MG63 (cell line): ENCODE data around the gene FES. TPM values are rescaled to one million over a fixed set of nuclear protein-coding genes. Genes with fewer than 3 reads are reported as not detected.
"Not testable (repeated sequence)": the region's sequence is repeated elsewhere in the genome, so short reads cannot be mapped to it uniquely, and the experiment has no call there.

Experiments
- DNase-seq: peaks from one replicate; pipeline ENCODE4 v3.0.0-alpha.2; 2020
- H3K27me3 ChIP-seq: fragments of 250-450 bp; sonication (Bioruptor Pico); 2 replicates; pipeline ENCODE4 v1.5.1; 2020; ENCODE audit warnings: mild to moderate bottlenecking, moderate library complexity
- H3K36me3 ChIP-seq: fragments of 250-450 bp; sonication (Bioruptor Pico); 2 replicates; pipeline ENCODE4 v1.5.1; 2020; ENCODE audit warnings: mild to moderate bottlenecking, moderate library complexity
- H3K4me3 ChIP-seq: fragments of 250-450 bp; sonication (Bioruptor Pico); 2 replicates; pipeline ENCODE4 v1.5.1; 2020; ENCODE audit warnings: mild to moderate bottlenecking, moderate library complexity
- H3K9me3 ChIP-seq: fragments of 250-450 bp; sonication (Bioruptor Pico); 2 replicates; pipeline ENCODE4 v1.5.1; 2020; ENCODE audit warnings: mild to moderate bottlenecking, moderate library complexity
- total RNA-seq: library from RNA; depleted of rRNA; stranded (reverse); fragments of >200 nt; shearing (Covaris generic); gene quantifications from 2 replicates; pipeline ENCODE4 v1.2.3, GENCODE V29; 2014; ENCODE audit warnings: low replicate concordance

The FES gene
- total RNA-seq, 1 experiment from 2014 or later: 13.7 TPM

GRCh38 chr15:90909449-90909848 is 25.1 kb downstream of the FES start:
- H3K4me3 ChIP-seq, H3K27me3 ChIP-seq, H3K9me3 ChIP-seq, DNase-seq: not testable (repeated sequence)
- peaks cover 59% of the 10 kb centered on the region for H3K36me3 ChIP-seq

DNA sequence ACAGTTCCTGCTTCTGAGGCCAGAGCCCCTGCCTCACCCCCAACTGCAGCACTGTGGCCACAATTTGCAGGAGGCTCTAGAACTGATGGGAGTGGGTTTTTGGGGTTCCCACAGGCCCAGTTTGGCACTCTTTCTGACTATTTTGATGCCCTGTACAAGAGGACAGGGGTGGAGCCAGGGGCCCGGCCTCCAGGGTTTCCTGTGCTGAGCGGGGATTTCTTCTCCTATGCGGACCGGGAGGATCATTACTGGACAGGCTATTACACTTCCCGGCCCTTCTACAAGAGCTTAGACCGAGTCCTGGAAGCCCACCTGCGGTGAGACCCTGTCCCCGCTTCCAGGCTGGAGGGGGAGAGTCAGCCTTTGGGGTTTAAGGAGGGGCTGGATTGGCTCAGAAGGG is 25.7 kb downstream of the FES start:
- DNase-seq: no peak
- no peaks in the 10 kb centered on the region for H3K9me3 ChIP-seq
- peaks cover 55% of the 10 kb centered on the region for H3K36me3 ChIP-seq
- H3K27me3 ChIP-seq: no peaks in the 10 kb centered on the region
- no peak overlapping the region for H3K4me3 ChIP-seq

DNA sequence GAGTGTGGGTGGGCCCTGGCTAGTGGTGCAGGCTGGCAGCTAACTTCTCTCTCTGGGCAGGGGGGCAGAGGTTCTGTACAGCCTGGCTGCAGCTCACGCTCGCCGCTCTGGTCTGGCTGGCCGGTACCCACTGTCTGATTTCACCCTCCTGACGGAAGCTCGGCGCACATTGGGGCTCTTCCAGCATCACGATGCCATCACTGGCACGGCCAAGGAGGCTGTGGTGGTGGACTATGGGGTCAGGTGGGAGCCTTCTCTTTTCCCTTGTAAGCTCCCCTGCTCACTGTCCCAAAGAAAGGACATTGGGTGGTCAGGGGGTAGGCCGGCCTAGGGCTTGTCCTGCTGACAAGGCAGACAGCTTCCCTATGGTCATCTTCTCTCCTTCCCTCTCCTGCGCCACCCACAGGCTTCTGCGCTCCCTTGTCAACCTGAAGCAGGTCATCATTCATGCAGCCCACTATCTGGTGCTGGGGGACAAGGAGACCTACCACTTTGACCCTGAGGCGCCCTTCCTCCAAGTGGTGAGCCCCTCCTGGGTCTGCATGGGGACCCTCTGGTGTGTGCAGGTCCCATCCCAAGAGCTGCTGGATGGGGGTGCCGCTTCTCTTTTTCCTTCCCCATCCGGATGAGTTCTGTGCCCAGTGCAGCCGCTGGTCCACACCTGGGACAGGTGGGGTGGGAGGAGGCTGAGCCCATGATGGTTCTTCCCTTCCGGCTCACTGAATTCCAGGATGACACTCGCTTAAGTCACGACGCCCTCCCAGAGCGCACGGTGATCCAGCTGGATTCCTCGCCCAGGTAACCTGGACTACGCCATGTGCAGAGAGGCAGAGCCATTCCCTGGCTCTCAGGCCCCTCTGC is 26.4 kb downstream of the FES start:
- Histone ChIP-seq H3K4me3 (no peak overlapping the region), H3K9me3 (no peaks in the 10 kb centered on the region), H3K36me3 (peaks cover 53% of the 10 kb centered on the region), H3K27me3 (no peaks in the 10 kb centered on the region)
- no peak for DNase-seq

DNA sequence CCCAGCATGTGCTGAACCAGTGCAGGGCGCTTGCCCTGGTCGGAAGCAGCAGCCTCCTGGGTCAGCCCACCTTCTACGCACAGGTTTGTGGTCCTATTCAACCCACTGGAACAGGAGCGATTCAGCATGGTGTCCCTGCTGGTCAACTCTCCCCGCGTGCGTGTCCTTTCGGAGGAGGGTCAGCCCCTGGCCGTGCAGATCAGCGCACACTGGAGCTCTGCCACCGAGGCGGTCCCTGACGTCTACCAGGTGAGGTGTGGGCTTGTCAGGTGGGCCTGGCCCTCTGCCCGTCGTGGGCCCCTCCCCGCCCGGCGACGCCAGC is 27.0 kb downstream of the FES start:
- Histone ChIP-seq H3K36me3 (peaks cover 52% of the 10 kb centered on the region), H3K9me3 (no peaks in the 10 kb centered on the region), H3K27me3 (no peaks in the 10 kb centered on the region), H3K4me3 (no peak overlapping the region)
- no peak for DNase-seq

DNA sequence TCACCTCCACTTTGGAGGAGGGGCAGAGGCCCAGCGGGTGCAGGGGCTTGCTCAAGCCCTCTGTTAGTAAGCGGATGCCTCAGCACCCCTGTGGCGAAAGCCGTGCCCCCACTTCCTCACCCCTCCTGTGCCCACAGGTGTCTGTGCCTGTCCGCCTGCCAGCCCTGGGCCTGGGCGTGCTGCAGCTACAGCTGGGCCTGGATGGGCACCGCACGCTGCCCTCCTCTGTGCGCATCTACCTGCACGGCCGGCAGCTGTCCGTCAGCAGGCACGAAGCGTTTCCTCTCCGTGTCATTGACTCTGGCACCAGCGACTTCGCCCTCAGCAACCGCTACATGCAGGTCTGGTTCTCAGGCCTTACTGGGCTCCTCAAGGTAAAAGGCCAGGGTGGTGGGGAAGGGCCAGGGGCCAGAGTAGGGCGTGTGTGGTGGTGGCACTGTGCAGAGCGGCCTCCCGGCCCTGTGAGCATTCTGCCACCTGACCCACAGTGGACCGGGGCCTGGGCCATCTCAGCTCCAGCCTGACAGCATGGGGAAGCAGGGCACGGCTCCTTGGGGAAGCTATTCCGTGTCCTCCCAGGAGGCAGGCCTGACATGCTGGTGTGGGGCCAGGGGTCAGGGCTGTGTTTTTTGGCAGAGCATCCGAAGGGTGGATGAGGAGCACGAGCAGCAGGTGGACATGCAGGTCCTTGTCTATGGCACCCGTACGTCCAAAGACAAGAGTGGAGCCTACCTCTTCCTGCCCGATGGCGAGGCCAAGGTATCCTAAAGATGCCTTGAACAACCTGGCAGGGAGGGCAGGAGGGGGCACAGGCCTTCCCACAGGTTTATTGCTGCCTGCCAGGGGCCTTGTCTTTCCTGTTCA is 27.8 kb downstream of the FES start:
- no peak for DNase-seq
- no peaks in the 10 kb centered on the region for H3K27me3 ChIP-seq
- no peaks in the 10 kb centered on the region for H3K9me3 ChIP-seq
- peaks cover 44% of the 10 kb centered on the region for H3K36me3 ChIP-seq
- no peak overlapping the region for H3K4me3 ChIP-seq

GRCh38 chr15:90912770-90913075 is 28.4 kb downstream of the FES start:
- Histone ChIP-seq H3K27me3 (no peaks in the 10 kb centered on the region), H3K9me3 (no peaks in the 10 kb centered on the region), H3K4me3 (no peak overlapping the region), H3K36me3 (peaks cover 38% of the 10 kb centered on the region)
- no peak for DNase-seq

DNA sequence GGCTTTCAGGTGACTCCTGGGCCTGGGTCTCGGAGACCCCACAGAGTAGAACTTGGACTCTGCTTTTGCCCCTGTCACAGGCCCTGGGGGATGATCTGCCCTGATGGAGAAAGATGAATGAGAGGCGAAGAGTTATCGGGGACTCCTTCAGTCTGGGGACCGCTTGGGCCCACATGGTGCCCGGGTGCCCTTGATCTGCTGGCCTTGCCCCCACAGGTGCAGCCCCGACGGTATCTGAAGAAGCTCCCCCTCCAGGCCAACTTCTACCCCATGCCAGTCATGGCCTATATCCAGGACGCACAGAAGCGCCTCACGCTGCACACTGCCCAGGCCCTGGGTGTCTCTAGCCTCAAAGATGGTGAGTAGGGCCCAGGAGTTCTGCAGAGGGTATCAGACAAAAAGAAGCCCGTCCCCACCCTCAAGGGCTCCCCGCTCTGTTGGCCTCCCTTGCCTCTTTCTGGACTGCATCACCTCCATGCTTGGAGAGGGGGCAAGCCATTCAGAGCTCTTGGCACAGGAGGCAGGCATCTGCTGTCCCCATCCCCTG is 29.2 kb downstream of the FES start:
- no peak for DNase-seq
- no peaks in the 10 kb centered on the region for H3K27me3 ChIP-seq
- H3K4me3 ChIP-seq: no peak overlapping the region
- no peaks in the 10 kb centered on the region for H3K9me3 ChIP-seq
- H3K36me3 ChIP-seq: peaks cover 42% of the 10 kb centered on the region

DNA sequence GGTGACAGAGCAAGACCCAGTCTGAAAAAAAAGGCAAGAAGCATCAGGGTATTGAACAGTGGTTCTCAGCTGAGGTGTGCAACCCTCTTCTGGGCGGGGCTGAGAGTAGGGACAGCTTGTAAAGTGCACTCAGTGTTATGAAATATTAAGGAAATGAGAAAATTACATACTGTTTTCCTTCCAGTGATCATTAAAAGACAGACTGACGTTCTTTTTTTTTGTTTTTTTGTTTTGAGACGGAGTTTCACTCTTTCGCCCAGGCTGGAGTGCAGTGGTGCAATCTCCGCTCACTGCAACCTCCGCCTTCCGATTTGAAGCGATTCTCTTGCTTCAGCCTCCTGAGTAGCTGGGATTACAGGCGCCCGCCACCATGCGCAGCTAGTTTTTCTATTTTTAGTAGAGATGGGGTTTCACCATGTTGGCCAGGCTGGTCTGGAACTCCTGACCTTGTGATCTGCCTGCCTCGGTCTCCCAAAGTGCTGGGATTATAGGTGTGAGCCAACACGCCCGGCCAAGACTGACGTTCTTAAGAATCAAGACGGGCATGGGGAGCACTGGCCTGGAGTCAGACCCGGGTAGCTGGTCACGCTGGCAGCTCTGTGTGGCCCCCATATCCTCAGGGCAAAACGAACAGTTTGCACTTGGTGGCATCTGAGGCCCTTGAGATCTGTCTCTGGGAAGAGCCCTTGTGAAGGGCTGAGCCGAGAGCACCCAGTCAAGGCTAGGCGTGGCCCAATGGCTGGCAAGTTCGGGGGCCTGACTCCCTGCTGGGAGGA is 30.2 kb downstream of the FES start:
- H3K9me3 ChIP-seq: no peaks in the 10 kb centered on the region
- H3K36me3 ChIP-seq: peaks cover 51% of the 10 kb centered on the region
- DNase-seq: no peak
- no peaks in the 10 kb centered on the region for H3K27me3 ChIP-seq
- no peak overlapping the region for H3K4me3 ChIP-seq

DNA sequence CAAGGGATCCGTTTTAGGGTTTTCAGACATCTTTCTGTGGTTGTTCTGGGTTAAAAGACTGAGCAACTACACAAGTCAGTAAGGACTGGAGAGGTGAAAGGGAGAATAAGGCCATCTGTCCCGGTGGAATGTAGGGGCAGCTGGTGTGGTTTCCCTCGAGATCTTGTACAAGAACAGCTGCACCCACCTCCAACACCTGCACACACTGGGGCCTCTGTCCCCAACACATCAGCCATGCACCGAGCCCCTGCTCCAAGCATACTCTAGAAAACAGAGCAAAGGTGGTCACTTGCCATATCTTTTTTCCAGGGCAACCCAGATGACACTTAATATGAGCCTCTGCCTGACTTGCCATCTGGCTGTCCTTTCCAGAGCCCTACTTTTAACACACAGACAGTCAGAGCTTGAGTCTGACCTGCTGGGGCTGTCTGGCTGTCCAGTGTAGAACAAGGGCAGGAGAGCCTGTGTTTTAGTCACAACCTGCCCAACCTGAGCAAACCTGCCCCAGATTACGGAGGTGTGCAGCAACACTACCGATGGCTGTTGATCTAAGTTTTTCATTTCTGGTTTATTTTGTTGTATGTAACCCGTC is 31.0 kb downstream of the FES start:
- Histone ChIP-seq H3K27me3 (no peaks in the 10 kb centered on the region), H3K4me3 (no peak overlapping the region), H3K9me3 (no peaks in the 10 kb centered on the region), H3K36me3 (peaks cover 50% of the 10 kb centered on the region)
- no peak for DNase-seq

DNA sequence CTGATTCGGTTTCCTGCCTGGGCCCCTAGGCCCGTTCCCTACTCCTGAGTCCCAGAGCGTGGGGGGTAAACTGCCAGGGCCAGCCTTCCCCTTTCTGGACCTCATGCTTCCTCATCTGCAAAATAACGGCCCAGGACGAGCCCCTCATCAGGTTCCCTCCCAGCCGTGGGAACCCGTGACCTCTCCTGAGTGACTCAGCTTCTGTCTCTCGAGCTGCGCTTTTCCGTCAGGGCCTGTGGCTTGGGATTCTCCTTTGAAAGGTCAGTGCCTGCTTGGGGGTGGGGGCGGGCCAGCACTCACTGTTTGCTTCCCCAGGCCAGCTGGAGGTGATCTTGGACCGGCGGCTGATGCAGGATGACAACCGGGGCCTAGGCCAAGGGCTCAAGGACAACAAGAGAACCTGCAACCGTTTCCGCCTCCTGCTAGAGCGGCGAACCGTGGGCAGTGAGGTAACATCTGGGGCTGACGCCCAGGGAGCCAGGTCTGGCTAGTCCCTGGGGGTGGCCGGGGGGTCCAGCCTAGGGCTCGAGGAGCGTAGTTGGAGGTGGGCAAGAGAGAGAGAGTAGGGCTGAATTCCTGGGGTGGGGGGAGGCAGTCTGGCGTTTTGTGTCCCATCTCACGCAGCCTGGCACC is 31.6 kb downstream of the FES start:
- peaks cover 47% of the 10 kb centered on the region for H3K36me3 ChIP-seq
- DNase-seq: no peak
- H3K9me3 ChIP-seq: no peaks in the 10 kb centered on the region

DNA sequence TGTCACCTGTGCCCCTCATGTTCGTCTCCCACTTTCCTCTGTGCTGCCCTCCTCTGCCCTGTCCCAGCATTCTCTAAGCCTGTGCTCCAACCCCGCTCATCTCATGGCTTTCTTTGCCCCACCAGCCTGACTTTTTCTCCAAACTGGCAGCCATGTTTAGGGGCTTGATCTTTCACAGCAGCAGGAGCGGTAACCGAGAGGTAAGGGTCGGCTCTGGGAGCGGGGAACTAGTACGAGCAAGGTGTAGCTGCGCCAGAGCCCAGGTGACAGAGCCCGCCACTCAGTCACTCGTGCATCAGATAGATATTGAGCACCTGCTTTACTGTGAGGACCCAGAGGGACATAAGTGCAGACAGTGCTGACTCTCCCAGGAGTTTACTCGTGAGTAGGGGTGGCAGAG is 32.2 kb downstream of the FES start:
- Histone ChIP-seq H3K9me3 (no peaks in the 10 kb centered on the region), H3K27me3 (no peaks in the 10 kb centered on the region), H3K4me3 (no peak overlapping the region), H3K36me3 (peaks cover 48% of the 10 kb centered on the region)
- DNase-seq: no peak

More for the DNA sequence above, 31.6 kb downstream of the FES start:
- no peak overlapping the region for H3K4me3 ChIP-seq
- H3K27me3 ChIP-seq: no peaks in the 10 kb centered on the region

DNA sequence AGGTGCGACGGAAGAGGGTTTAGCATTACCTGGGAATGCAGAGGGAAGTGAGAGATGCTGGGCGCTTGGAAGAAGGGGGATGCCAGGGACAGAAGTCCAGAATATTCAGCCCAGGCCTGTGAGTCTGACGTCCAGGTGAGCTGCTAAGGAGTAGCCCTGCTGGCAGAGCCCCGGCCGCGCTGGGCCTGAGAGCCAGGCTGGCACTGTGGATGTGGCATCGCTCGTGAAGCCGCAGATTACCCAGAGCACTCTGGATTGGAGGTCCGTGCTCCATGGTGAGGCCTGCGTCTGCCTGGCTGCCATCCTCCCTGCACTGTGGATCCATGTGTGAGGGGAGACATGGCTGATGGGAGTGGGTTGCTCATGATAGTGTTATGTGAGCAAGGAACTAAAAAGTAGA is 33.3 kb downstream of the FES start:
- no peaks in the 10 kb centered on the region for H3K27me3 ChIP-seq
- no peaks in the 10 kb centered on the region for H3K9me3 ChIP-seq
- no peak for DNase-seq
- peaks cover 43% of the 10 kb centered on the region for H3K36me3 ChIP-seq
- no peak overlapping the region for H3K4me3 ChIP-seq

DNA sequence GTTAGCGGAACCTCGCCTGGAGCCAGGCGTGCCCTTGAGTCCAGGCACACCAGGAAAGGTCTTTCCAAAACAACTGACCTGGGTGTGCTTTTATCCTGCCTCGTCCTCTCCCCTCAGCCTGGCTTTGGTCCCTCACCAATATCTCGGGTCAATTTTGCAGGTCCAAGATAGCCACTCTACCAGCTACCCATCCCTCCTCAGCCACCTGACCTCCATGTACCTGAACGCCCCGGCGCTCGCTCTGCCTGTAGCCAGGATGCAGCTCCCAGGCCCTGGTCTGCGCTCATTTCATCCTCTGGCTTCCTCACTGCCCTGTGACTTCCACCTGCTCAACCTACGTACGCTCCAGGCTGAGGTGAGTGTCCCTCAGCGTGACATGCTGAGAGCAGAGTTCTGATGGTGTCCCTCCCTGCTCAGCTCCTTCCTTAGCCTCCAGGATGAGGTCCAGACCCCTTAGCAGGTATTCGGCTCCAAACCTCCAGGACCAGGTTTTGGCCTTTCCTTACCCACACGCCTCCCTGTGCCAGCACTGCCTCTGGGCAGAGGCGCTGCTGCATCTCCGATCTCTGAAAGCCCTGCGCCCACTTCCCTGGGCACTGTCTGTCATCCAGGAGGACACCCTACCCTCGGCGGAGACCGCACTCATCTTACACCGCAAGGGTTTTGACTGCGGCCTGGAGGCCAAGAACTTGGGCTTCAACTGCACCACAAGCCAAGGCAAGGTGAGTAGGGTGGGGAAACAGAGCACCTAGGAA is 33.9 kb downstream of the FES start:
- no peak overlapping the region for H3K4me3 ChIP-seq
- H3K36me3 ChIP-seq: peaks cover 38% of the 10 kb centered on the region
- no peaks in the 10 kb centered on the region for H3K9me3 ChIP-seq
- DNase-seq: no peak
- H3K27me3 ChIP-seq: no peaks in the 10 kb centered on the region

DNA sequence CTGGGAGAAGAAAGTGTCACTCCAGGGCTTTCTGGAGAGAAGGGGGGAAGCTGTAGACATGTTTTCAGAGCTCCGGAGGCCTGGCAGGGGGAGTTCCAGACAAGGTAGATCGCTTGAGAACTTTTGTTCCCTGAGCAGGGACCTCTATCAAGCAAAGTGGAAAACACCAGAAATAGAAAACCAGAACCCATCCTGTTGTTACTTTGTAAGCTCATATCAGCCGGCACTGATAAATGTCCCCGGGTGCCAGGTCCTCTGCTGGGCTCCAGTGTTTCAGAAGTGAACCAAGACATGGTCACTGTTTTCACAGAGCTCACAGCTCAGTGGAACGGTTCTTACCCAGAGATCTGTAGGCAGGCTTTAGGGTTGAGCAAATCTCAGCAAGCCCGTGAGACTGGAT is 34.5 kb downstream of the FES start:
- no peaks in the 10 kb centered on the region for H3K9me3 ChIP-seq
- H3K27me3 ChIP-seq: no peaks in the 10 kb centered on the region
- DNase-seq: no peak
- H3K4me3 ChIP-seq: no peak overlapping the region
- peaks cover 36% of the 10 kb centered on the region for H3K36me3 ChIP-seq

- no peak for DNase-seq
- no peaks in the 10 kb centered on the region for H3K9me3 ChIP-seq
- H3K4me3 ChIP-seq: no peak overlapping the region
- H3K27me3 ChIP-seq: no peaks in the 10 kb centered on the region
- peaks cover 26% of the 10 kb centered on the region for H3K36me3 ChIP-seq
These were observed 37.6 kb downstream of the FES start for GRCh38 chr15:90921887-90922286.
